Neural progenitor cell (in vitro differentiated cells): ENCODE data around the gene TEX54. TPM values are rescaled to one million over a fixed set of nuclear protein-coding genes. Genes with fewer than 3 reads are reported as not detected.

Experiments used
- DNase-seq: peaks from one replicate; pipeline ENCODE4 v3.0.0-alpha.2; 2016; ENCODE audit warnings: low spot score
- H2AFZ ChIP-seq: fragments of 200-600 bp; sonication (generic); replicated peaks from 2 replicates; pipeline ENCODE4 v1.6.1; 2016; ENCODE audit warnings: antibody characterized with exemption
- H3F3A ChIP-seq: fragments of 200-600 bp; sonication (generic); 2 replicates; pipeline ENCODE4 v1.6.1; 2016; ENCODE audit warnings: antibody characterized with exemption, low read depth
- H3K27ac ChIP-seq: fragments of 200-600 bp; sonication (generic); 2 replicates; pipeline ENCODE4 v1.5.1; 2016; ENCODE audit warnings: mild to moderate bottlenecking
- H3K27me3 ChIP-seq: fragments of 200-600 bp; sonication (generic); 2 replicates; pipeline ENCODE4 v1.6.1; 2016; ENCODE audit warnings: mild to moderate bottlenecking, moderate library complexity
- H3K36me3 ChIP-seq: fragments of 200-600 bp; sonication (generic); 2 replicates; pipeline ENCODE4 v1.5.1; 2016
- H3K4me1 ChIP-seq: fragments of 200-600 bp; sonication (generic); 2 replicates; pipeline ENCODE4 v1.6.1; 2016; ENCODE audit warnings: mixed run types
- H3K4me2 ChIP-seq: fragments of 200-600 bp; sonication (generic); 2 replicates; pipeline ENCODE4 v1.6.1; 2016
- H3K4me3 ChIP-seq: fragments of 200-600 bp; sonication (generic); 2 replicates; pipeline ENCODE4 v1.5.1; 2016
- H3K79me2 ChIP-seq: fragments of 200-600 bp; sonication (generic); 2 replicates; pipeline ENCODE4 v1.6.1; 2016; ENCODE audit warnings: low read depth
- H3K9ac ChIP-seq: fragments of 200-600 bp; sonication (generic); 2 replicates; pipeline ENCODE4 v1.6.1; 2016
- H3K9me3 ChIP-seq: fragments of 200-600 bp; sonication (generic); 2 replicates; pipeline ENCODE4 v1.5.1; 2016; ENCODE audit warnings: low read depth
- H4K20me1 ChIP-seq: fragments of 200-600 bp; sonication (generic); 2 replicates; pipeline ENCODE4 v1.6.1; 2016; ENCODE audit warnings: low read depth
- H3K27ac Mint-ChIP-seq: 3 replicates; pipeline ENCODE4 v1.8.0; 2021; ENCODE audit warnings: mixed read lengths
- H3K27me3 Mint-ChIP-seq: 2 replicates; pipeline ENCODE4 v1.8.0; 2022; ENCODE audit warnings: low read depth, mild to moderate bottlenecking, inconsistent platforms, moderate library complexity, mixed read lengths; ENCODE audit not compliant: insufficient read depth
- H3K36me3 Mint-ChIP-seq: 3 replicates; pipeline ENCODE4 v1.8.0; 2021; ENCODE audit warnings: mixed read lengths
- H3K4me1 Mint-ChIP-seq: 3 replicates; pipeline ENCODE4 v1.8.0; 2021; ENCODE audit warnings: mixed read lengths
- H3K4me3 Mint-ChIP-seq: 3 replicates; pipeline ENCODE4 v1.8.0; 2021; ENCODE audit warnings: mild to moderate bottlenecking, moderate library complexity, mixed read lengths
- H3K9me3 Mint-ChIP-seq: 3 replicates; pipeline ENCODE4 v1.8.0; 2020; ENCODE audit warnings: mixed read lengths
- EZH2 ChIP-seq: fragments of 200-600 bp; sonication (generic); IDR thresholded peaks from 2 replicates; pipeline ENCODE4 v1.6.1; 2017; ENCODE audit warnings: antibody characterized with exemption, mild to moderate bottlenecking, moderate library complexity
- EZH2phosphoT487 ChIP-seq: fragments of 200-600 bp; sonication (generic); IDR thresholded peaks from 2 replicates; pipeline ENCODE4 v1.6.1; 2017; ENCODE audit warnings: antibody characterized with exemption
- total RNA-seq: library from RNA; depleted of rRNA; stranded (reverse); fragments of >200 nt; gene quantifications from 2 replicates; pipeline ENCODE4 v1.2.3, GENCODE V29; 2015; ENCODE audit warnings: low replicate concordance
- TF ChIP-seq, protein P1 (sequence below): fragments of 200-600 bp; sonication (generic); IDR thresholded peaks from 2 replicates; pipeline ENCODE4 v1.5.1; 2017; ENCODE audit warnings: antibody characterized with exemption, mild to moderate bottlenecking

The TEX54 gene
- total RNA-seq, 1 donor from 2014 or later, result not detected

DNA sequence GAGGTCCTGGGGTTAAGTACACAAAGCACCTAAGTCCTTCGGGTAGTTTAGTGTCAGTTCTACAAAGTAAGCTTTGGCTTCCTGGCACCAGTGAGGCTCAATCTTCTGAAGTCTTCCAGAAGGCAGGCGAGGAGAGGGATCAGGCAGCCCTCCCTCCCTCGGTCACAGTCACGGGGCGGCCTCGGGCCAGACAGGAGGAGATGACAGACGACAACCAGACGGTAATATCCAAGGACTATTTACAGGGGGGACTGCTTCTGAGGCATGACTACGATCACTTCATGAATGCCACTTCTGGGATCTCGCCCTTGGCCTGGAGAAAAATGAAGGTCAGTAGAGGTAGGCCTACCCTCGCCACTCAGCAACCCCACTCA, 40.5 kb downstream of the TEX54 start:
- H3K27ac ChIP-seq, result peak overlapping the region; percentile 2
- no peak overlapping the region for H2AFZ ChIP-seq
- peak overlapping the region; percentile 98 for H3K27ac Mint-ChIP-seq
- H3F3A ChIP-seq, result peaks cover 54% of the 10 kb centered on the region
- H3K9me3 Mint-ChIP-seq, result no peaks in the 10 kb centered on the region
- TF ChIP-seq EZH2, result no peak
- TF ChIP-seq EZH2phosphoT487, result no peak
- TF ChIP-seq, protein P1, sequence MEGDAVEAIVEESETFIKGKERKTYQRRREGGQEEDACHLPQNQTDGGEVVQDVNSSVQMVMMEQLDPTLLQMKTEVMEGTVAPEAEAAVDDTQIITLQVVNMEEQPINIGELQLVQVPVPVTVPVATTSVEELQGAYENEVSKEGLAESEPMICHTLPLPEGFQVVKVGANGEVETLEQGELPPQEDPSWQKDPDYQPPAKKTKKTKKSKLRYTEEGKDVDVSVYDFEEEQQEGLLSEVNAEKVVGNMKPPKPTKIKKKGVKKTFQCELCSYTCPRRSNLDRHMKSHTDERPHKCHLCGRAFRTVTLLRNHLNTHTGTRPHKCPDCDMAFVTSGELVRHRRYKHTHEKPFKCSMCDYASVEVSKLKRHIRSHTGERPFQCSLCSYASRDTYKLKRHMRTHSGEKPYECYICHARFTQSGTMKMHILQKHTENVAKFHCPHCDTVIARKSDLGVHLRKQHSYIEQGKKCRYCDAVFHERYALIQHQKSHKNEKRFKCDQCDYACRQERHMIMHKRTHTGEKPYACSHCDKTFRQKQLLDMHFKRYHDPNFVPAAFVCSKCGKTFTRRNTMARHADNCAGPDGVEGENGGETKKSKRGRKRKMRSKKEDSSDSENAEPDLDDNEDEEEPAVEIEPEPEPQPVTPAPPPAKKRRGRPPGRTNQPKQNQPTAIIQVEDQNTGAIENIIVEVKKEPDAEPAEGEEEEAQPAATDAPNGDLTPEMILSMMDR, result no peak
- peaks cover 45% of the 10 kb centered on the region for H3K79me2 ChIP-seq
- peak overlapping the region; percentile 89 for H3K4me3 Mint-ChIP-seq
- peaks cover 27% of the 10 kb centered on the region for H3K4me1 Mint-ChIP-seq
- no peak overlapping the region for H3K9ac ChIP-seq
- no peaks in the 10 kb centered on the region for H3K27me3 ChIP-seq
- peaks cover 35% of the 10 kb centered on the region for H3K36me3 Mint-ChIP-seq
- H4K20me1 ChIP-seq, result peaks cover 12% of the 10 kb centered on the region
- peak; percentile 44 for DNase-seq
- H3K27me3 Mint-ChIP-seq, result peaks cover 5% of the 10 kb centered on the region
- peaks cover 6% of the 10 kb centered on the region for H3K36me3 ChIP-seq
- peak overlapping the region; percentile 86 for H3K4me3 ChIP-seq
- H3K4me1 ChIP-seq, result peaks cover 6% of the 10 kb centered on the region
- peak overlapping the region; percentile 86 for H3K4me2 ChIP-seq
- no peaks in the 10 kb centered on the region for H3K9me3 ChIP-seq

DNA sequence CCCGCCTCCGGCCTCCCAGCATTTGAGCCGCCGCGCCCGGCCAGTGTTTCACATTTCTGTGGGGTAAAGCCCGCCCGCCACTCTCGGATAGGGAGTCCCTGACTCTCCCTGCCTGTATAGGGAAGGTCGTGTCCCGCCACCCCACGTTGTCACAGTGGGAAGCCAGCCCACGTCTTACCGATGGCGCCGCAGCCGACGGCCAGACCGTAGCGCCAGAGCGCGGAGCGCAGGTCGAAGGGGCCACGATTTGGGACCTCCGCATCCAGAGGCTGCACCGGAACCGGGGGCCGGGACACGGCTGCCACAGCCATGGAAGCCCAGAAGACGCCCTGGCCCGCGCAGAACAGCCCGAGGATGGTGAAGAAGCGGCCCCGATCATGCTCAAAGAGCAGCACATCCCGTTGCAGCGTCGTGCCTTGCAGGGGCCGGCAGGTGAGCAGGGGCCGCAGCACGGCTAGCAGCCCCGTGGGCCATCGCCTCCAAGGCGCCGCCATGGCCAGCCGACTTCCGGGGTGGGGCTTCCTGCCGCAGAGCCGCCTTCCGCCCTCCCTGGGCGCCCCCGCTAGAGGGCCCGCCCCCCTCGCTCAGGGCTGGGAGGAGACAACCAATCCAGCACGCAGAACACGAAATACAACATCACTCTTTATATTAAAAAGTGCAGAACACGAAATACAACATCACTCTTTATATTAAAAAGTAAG, 41.0 kb downstream of the TEX54 start, which contains the start of gene TMEM223:
TSS of gene TMEM223 (minus strand) at position 506 of the 701 bp plus-strand sequence. CDS start at position 494, 12 bp downstream.
- Mint-ChIP-seq H3K9me3 (no peaks in the 10 kb centered on the region), H3K27me3 (peaks cover 5% of the 10 kb centered on the region), H3K36me3 (peaks cover 34% of the 10 kb centered on the region), H3K4me3 (peak within 1 kb of the TSS; percentile 89), H3K4me1 (peaks cover 27% of the 10 kb centered on the region), H3K27ac (peak within 1 kb of the TSS; percentile 98)
- no peaks in the 10 kb centered on the region for H3K27me3 ChIP-seq
- peaks cover 6% of the 10 kb centered on the region for H3K36me3 ChIP-seq
- H4K20me1 ChIP-seq, result peaks cover 12% of the 10 kb centered on the region
- H3K9ac ChIP-seq, result peak within 1 kb of the TSS; percentile 68
- H3F3A ChIP-seq, result peaks cover 60% of the 10 kb centered on the region
- no peak for TF ChIP-seq EZH2
- no peak for TF ChIP-seq EZH2phosphoT487
- TF ChIP-seq, protein P1, result peak; percentile 24
- DNase-seq, result peak; percentile 90
- no peaks in the 10 kb centered on the region for H3K9me3 ChIP-seq
- peak within 1 kb of the TSS; percentile 2 for H3K27ac ChIP-seq
- peak within 1 kb of the TSS; percentile 86 for H3K4me3 ChIP-seq
- peaks cover 6% of the 10 kb centered on the region for H3K4me1 ChIP-seq
- H3K79me2 ChIP-seq, result peaks cover 45% of the 10 kb centered on the region
- peak within 1 kb of the TSS; percentile 14 for H2AFZ ChIP-seq
- H3K4me2 ChIP-seq, result peak within 1 kb of the TSS; percentile 86

DNA sequence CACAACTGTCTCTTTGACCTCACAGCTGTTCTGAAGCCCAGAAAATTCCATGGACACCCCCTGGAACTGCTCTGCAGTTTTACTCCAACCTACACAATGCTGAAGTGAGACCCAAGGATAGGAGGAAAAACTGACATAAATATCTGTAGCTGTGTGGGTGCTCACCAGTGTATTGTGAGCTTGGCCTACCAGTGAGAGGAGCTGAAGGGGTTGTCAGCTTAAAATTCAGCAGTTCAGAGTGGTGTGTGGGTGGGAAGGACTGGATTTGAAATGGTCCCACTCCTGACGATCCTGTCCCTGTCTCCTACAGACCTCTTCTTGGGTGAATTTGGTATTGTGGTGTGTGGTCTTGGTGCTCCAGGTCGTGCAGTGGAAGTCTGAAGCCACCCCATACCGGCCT, 43.1 kb downstream of the TEX54 start:
- Histone ChIP-seq H3K27me3 (no peaks in the 10 kb centered on the region), H3F3A (peaks cover 74% of the 10 kb centered on the region), H3K36me3 (peaks cover 2% of the 10 kb centered on the region), H3K9ac (no peak overlapping the region), H3K4me2 (no peak overlapping the region), H3K79me2 (peaks cover 50% of the 10 kb centered on the region), H4K20me1 (peaks cover 16% of the 10 kb centered on the region), H3K4me3 (no peak overlapping the region), H3K9me3 (no peaks in the 10 kb centered on the region), H3K27ac (no peak overlapping the region), H3K4me1 (peaks cover 6% of the 10 kb centered on the region), H2AFZ (no peak overlapping the region)
- peaks cover 31% of the 10 kb centered on the region for H3K4me1 Mint-ChIP-seq
- TF ChIP-seq, protein P1, result no peak
- TF ChIP-seq EZH2, result no peak
- no peak for TF ChIP-seq EZH2phosphoT487
- H3K9me3 Mint-ChIP-seq, result no peaks in the 10 kb centered on the region
- H3K27ac Mint-ChIP-seq, result no peak overlapping the region
- peaks cover 22% of the 10 kb centered on the region for H3K36me3 Mint-ChIP-seq
- no peak for DNase-seq
- peaks cover 7% of the 10 kb centered on the region for H3K27me3 Mint-ChIP-seq
- peak overlapping the region; percentile 89 for H3K4me3 Mint-ChIP-seq
